ENCODE measurements around the gene VWA8.
"Not testable (repeated sequence)": the region's sequence is repeated elsewhere in the genome, so short reads cannot be mapped to it uniquely, and the experiment has no call there.

VWA8 gene

DNA sequence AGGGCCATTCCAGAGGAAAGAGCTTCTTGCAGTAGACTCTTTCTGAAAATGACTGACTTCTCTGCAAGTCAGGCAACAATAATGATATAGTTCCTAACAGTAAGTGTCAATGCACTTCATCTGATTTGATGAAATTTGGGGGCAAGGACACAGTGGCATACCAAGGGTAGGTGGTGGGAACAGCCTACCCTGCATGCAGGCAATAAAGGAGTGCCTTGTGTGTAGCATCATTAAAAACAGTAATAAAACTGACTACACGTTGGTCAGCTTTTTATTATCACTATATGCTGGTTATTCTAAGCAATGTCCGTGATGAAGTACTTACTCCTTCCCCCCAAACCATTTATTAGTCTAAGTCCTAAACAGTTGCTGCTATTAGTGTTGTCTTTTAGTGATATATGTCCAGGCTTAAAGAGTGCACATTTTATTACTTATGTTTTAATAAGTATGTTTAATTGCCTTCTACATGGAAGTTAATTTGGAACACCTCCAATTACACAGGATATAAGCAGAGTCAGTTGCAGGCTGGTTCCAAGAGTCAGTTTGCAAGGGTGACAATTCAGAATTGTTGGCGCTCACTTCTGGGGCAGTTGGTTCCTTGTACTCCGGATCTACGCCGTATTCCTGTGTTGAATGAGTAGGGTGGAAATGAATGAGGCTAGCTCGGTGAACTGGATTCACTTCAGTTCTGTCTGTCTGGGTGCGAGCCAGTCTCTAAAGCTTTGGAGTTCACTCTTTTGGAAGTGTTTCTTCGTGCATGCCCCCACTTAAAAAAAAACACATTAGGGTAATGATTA lies 419.6 kb downstream of the VWA8 start:
- H3K4me3 ChIP-seq (ENCODE audit: control insufficient read depth, low read depth, low read length): no peak overlapping the region
- no peak for DNase-seq (ENCODE audit: low read depth)
- TF ChIP-seq, protein P1, sequence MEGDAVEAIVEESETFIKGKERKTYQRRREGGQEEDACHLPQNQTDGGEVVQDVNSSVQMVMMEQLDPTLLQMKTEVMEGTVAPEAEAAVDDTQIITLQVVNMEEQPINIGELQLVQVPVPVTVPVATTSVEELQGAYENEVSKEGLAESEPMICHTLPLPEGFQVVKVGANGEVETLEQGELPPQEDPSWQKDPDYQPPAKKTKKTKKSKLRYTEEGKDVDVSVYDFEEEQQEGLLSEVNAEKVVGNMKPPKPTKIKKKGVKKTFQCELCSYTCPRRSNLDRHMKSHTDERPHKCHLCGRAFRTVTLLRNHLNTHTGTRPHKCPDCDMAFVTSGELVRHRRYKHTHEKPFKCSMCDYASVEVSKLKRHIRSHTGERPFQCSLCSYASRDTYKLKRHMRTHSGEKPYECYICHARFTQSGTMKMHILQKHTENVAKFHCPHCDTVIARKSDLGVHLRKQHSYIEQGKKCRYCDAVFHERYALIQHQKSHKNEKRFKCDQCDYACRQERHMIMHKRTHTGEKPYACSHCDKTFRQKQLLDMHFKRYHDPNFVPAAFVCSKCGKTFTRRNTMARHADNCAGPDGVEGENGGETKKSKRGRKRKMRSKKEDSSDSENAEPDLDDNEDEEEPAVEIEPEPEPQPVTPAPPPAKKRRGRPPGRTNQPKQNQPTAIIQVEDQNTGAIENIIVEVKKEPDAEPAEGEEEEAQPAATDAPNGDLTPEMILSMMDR (IDR thresholded peaks at IDR 0.05; ENCODE audit: control insufficient read depth, insufficient read depth, low read depth, low read length, missing control alignments): no peak

DNA sequence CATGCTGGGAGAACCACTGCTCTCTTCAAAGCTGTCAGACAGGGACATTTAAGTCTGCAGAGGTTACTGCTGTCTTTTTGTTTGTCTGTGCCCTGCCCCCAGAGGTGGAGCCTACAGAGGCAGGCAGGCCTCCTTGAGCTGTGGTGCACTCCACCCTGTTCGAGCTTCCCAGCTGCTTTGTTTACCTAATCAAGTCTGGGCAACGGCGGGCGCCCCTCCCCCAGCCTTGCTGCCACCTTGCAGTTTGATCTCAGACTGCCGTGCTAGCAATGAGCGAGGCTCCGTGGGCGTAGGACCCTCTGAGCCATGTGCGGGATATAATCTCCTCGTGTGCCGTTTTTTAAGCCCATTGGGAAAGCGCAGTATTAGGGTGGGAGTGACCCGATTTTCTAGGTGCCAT lies 420.7 kb downstream of the VWA8 start:
- DNase-seq (ENCODE audit: low read depth); H3K4me3 ChIP-seq (ENCODE audit: control insufficient read depth, low read depth, low read length): not testable (repeated sequence)

DNA sequence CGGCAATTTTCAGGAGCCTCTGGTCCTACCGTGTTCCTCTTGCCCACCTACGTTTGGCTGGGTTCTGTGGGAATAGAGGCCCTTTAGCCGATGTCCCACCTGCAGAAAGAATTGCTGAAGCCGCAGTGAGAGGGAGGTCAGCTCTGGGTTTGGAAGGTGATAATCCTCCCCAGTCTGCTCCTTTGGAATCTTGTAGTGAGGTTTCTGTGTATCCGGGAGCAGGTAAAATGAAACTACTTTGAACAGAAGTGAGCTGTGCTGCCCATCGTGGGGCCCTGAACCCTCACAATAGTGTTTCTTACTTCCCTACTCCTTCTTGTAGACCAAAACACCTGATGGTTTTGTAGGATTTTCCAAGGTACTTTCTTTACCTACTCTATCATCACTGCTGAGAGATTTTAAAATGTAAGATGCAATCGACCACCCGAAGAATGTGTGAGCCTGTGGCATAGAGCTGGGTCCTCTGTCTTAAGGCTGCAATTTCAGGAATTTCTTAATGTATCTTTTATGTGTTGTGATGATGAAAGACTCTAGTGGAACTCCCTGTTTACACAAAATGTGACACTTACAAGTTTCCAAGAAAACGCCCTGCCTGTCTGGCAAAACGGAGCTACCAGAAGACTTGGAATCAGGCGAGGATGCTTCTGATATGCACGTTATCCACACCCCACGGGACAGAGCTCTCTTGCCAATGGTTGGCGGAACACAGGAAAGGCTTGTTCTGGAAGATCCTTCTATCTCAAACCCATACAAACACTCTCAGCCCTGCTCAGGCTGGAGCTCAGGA lies 427.4 kb downstream of the VWA8 start:
- no peak for DNase-seq (ENCODE audit: low read depth)
- TF ChIP-seq, protein P1 (IDR thresholded peaks at IDR 0.05; ENCODE audit: control insufficient read depth, insufficient read depth, low read depth, low read length, missing control alignments): no peak
- H3K4me3 ChIP-seq (ENCODE audit: control insufficient read depth, low read depth, low read length): no peak overlapping the region

DNA sequence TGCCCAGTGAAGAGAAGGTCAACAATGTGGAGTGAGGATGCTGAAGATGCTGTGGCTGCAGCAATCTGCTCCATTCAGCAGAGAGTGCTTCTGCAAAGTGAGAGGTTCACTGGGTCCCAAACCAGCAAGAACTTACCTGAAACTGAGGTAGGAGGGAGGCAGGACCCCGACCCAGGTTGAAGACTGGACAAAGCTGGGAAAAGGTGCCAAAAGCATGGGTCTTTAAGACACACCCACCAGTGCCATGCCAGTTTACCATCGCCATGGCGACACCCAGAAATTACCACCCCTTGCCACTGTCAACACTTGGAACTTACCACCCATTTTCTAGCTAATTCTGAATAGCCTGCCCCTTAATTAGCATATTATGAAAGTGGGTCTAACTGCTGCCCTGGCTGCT lies 432.9 kb downstream of the VWA8 start:
- TF ChIP-seq, protein P1 (IDR thresholded peaks at IDR 0.05; ENCODE audit: control insufficient read depth, insufficient read depth, low read depth, low read length, missing control alignments): no peak
- no peak for DNase-seq (ENCODE audit: low read depth)
- no peak overlapping the region for H3K4me3 ChIP-seq (ENCODE audit: control insufficient read depth, low read depth, low read length)

DNA sequence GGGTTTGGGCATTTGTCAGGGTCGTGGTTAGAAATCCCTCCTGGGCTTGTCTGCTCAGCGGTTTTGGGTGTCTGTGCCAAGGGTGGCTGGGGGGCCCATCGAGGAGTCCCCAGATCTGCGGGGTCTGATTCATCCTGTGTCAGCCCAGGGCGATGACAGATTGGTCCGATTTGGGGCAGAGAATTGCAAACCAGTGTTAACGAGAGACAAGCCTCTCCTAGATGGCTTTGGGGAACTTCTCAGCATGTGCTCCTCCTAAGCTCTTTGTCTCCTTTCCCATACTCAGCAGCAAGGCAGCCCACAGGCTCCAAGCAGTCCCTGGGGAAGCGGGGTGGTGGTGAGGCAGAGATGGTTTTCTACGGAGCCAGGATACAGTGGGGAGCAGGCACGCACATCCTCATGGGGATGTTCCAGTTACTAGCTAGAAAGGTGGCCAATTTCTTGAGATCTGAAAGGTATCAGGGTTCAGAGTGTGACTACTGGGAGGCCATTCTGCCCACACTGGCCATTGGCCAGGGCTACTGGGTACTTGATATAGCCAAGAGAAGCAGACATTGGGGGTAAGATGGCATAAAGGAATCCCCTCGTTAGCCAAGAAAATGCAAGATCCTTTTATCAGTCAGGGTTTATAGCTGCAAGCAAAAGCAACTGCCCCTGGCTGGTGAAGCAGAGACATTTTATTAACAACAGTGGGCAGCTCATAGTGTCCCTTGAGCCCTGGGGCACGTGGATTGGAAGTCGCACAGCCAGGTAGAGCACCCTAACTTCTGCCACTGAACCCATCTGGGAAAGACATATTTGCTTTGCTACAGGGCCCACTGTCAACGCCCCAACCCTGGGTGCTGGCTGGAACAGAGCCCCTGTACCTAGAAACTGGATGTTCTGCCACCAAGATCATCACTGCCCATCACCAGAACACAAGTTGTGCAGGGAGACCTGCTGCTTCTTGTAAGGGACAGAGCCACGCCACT lies 440.0 kb downstream of the VWA8 start:
- TF ChIP-seq, protein P1 (IDR thresholded peaks at IDR 0.05; ENCODE audit: control insufficient read depth, insufficient read depth, low read depth, low read length, missing control alignments): no peak
- no peak overlapping the region for H3K4me3 ChIP-seq (ENCODE audit: control insufficient read depth, low read depth, low read length)
- no peak for DNase-seq (ENCODE audit: low read depth)

GRCh38 chr13:41520016-41520659 lies 440.8 kb downstream of the VWA8 start:
- DNase-seq (ENCODE audit: low read depth): no peak
- no peak overlapping the region for H3K4me3 ChIP-seq (ENCODE audit: control insufficient read depth, low read depth, low read length)
- TF ChIP-seq, protein P1 (IDR thresholded peaks at IDR 0.05; ENCODE audit: control insufficient read depth, insufficient read depth, low read depth, low read length, missing control alignments): no peak
